Sigmoid colon (tissue), 7 donors: ENCODE measurements around the gene EFL1. TPM values are rescaled to one million over a fixed set of nuclear protein-coding genes. Genes with fewer than 3 reads are reported as not detected.
A peak's percentile ranks its signal among the peaks of the same experiment; 100 is the strongest.

Source experiments
- DNase-seq: peaks from one replicate; pipeline ENCODE4 v3.0.0-alpha.2; 2019
- H3K27ac ChIP-seq, 4 donors: fragments of 200-600 bp; sonication (generic); one replicate each; pipeline ENCODE4 v1.5.1; 2016 to 2019; ENCODE audit warnings: mild to moderate bottlenecking in 1 of 4
- H3K27me3 ChIP-seq, 3 donors: fragments of 200-600 bp; sonication (generic); one replicate each; pipeline ENCODE4 v1.5.1; 2019; ENCODE audit warnings: mild to moderate bottlenecking in 1 of 3
- H3K36me3 ChIP-seq, 4 donors: fragments of 200-600 bp; sonication (generic); one replicate each; pipeline ENCODE4 v1.5.1; 2016 to 2019
- H3K4me1 ChIP-seq, 4 donors: fragments of 200-600 bp; sonication (generic); one replicate each; pipeline ENCODE4 v1.5.1; 2017 to 2019
- H3K4me3 ChIP-seq, 4 donors: fragments of 200-600 bp; sonication (generic); one replicate each; pipeline ENCODE4 v1.5.1; 2017 to 2019; ENCODE audit warnings: mild to moderate bottlenecking in 2 of 4, moderate library complexity in 1 of 4
- H3K9me3 ChIP-seq, 4 donors: fragments of 200-600 bp in 3 of 4; sonication (generic) in 3 of 4; one replicate each; pipeline versions ENCODE4 v1.5.1 to v1.6.1; 2013 to 2019
- CTCF ChIP-seq, 4 experiments: fragments of 450-650 bp in 3 of 4; fragments of 200-600 bp in 1 of 4; IDR thresholded peaks; one replicate each; pipeline ENCODE4 v1.5.1; 2016 to 2019; ENCODE audit warnings: antibody characterized with exemption in 4 of 4, mild to moderate bottlenecking in 3 of 4, moderate library complexity in 2 of 4
- EP300 ChIP-seq, 4 donors: sonication (generic); formaldehyde crosslinking; IDR thresholded peaks; one replicate each; pipeline ENCODE4 v1.6.1; 2017; ENCODE audit warnings: antibody characterized with exemption in 4 of 4
- POLR2A ChIP-seq, 2 donors: fragments of 450-650 bp; IDR thresholded peaks; one replicate each; pipeline ENCODE4 v1.6.1; 2016; ENCODE audit warnings: antibody characterized with exemption in 2 of 2, mild to moderate bottlenecking in 2 of 2, moderate library complexity in 2 of 2
- POLR2AphosphoS5 ChIP-seq, 4 donors: sonication (generic); formaldehyde crosslinking; IDR thresholded peaks; one replicate each; pipeline ENCODE4 v1.6.1; 2017; ENCODE audit warnings: antibody characterized with exemption in 4 of 4
- WGBS, 2 donors: extraction: QIAGEN DNeasy Blood & Tissue Kit; methylation state at CpG; one replicate each; pipeline ENCODE4 v1.1.7; 2013; 5-methylcytosine and 5-hydroxymethylcytosine counted together
- intact Hi-C: fragments of 100-400 bp; cut with DNase I; formaldehyde crosslinking; loops from one replicate; pipeline ENCODE4 v1.15.1; 2023
- polyA plus RNA-seq, 3 donors: library from polyadenylated mRNA; stranded (reverse); fragments of 200-250 nt; gene quantifications; one replicate each; pipeline ENCODE4 v1.2.3, GENCODE V29; 2013
- total RNA-seq, 4 donors: library from RNA; depleted of rRNA; stranded (reverse); fragments of >200 nt; gene quantifications; one replicate each; pipeline ENCODE4 v1.1.0, GENCODE V29; 2016
- donor health status: healthy with polysubstance abuse.
- donor health status: Bipolar disorder and iron deficiency.
- donor health status: healthy.

EFL1 gene
- total and polyA plus RNA-seq, 7 donors = 10.8 to 15.7 (median 13.6) TPM

DNA sequence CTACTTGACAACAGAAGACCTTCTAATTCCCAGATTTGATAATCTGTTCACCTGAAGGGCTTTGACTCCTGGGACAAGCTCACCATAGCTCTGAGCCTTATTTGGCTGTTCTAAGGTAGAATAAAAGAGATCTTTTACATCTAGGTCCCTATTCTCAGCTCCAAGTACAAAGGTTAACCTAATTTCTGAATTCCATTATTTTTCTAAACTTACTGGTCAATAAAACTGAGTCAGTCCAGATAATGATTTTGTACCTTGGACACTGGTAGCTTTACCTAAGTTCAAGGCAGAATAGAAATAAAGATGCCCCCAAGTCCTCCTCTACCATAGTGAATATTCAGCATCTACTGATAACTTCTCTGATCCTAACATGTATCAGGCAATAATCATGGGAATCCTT lies 135.0 kb downstream of the EFL1 start:
- intact Hi-C loops = no loop called here
- TF ChIP-seq POLR2AphosphoS5 (IDR thresholded peaks at IDR 0.05) (no peak), EP300 (IDR thresholded peaks at IDR 0.05) (no peak), POLR2A (IDR thresholded peaks at IDR 0.05) (no peak), CTCF (IDR thresholded peaks at IDR 0.05) (no peak)

DNA sequence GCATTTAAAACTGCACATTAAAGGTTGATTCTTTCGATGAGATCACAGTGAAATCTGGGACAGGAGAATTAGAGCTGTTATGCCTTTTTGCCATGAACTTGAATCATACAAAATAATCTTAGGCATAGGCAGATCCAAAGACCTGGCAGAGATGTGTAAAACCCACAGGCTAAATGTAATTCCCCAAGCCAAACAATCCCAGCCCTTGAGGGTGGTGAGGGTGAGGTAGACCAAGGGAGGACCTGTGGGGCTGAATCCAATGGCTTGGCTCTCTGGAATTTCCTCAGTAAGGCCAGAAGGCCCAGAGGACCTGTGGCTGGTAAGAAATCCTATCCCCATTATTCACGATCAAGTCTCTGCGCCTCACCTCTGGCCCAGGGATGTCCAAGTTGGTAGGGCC lies 136.2 kb downstream of the EFL1 start:
- intact Hi-C loops = no loop called here

More for the DNA sequence above, 135.0 kb downstream of the EFL1 start:
- no peak overlapping the region for H3K27ac ChIP-seq
- H3K27me3 ChIP-seq = no peaks in the 10 kb centered on the region
- no peak for DNase-seq
- H3K9me3 ChIP-seq = no peaks in the 10 kb centered on the region
- peaks cover 0 to 4% (median 0%) of the 10 kb centered on the region in 4 donors for H3K36me3 ChIP-seq
- H3K4me1 ChIP-seq = peaks cover 0 to 43% (median 26%) of the 10 kb centered on the region in 4 donors
- no peak overlapping the region for H3K4me3 ChIP-seq

GRCh38 chr15:82124331-82125263 lies 137.9 kb downstream of the EFL1 start:
- peaks cover 0 to 29% (median 15%) of the 10 kb centered on the region in 4 donors for H3K4me1 ChIP-seq
- no peaks in the 10 kb centered on the region for H3K9me3 ChIP-seq
- H3K36me3 ChIP-seq = peaks cover 0 to 4% (median 0%) of the 10 kb centered on the region in 4 donors
- 83 to 84% methylated on average over 9 of the region's 9 CpGs for WGBS, 2 donors
- intact Hi-C loops = no loop called here
- DNase-seq = no peak
- no peak overlapping the region for H3K27ac ChIP-seq
- no peak overlapping the region for H3K4me3 ChIP-seq
- no peaks in the 10 kb centered on the region for H3K27me3 ChIP-seq
- TF ChIP-seq EP300 (IDR thresholded peaks at IDR 0.05) = no peak
- no peak for TF ChIP-seq POLR2A (IDR thresholded peaks at IDR 0.05)
- TF ChIP-seq CTCF (IDR thresholded peaks at IDR 0.05) = no peak
- no peak for TF ChIP-seq POLR2AphosphoS5 (IDR thresholded peaks at IDR 0.05)

More for the DNA sequence above, 136.2 kb downstream of the EFL1 start:
- TF ChIP-seq EP300 (IDR thresholded peaks at IDR 0.05) = no peak
- no peak for TF ChIP-seq CTCF (IDR thresholded peaks at IDR 0.05)
- no peak for TF ChIP-seq POLR2AphosphoS5 (IDR thresholded peaks at IDR 0.05)
- no peak for TF ChIP-seq POLR2A (IDR thresholded peaks at IDR 0.05)
- no peak for DNase-seq
- H3K9me3 ChIP-seq = no peaks in the 10 kb centered on the region
- peaks cover 0 to 4% (median 0%) of the 10 kb centered on the region in 4 donors for H3K36me3 ChIP-seq
- 96 to 99% methylated on average over 3 of the region's 3 CpGs for WGBS, 2 donors
- no peak overlapping the region for H3K4me3 ChIP-seq
- H3K4me1 ChIP-seq = peaks cover 0 to 41% (median 28%) of the 10 kb centered on the region in 4 donors
- H3K27me3 ChIP-seq = no peaks in the 10 kb centered on the region
- H3K27ac ChIP-seq = no peak overlapping the region

- Histone ChIP-seq H3K36me3 (peaks cover 0 to 4% (median 0%) of the 10 kb centered on the region in 4 donors), H3K4me1 (peaks cover 0 to 12% (median 5%) of the 10 kb centered on the region in 4 donors), H3K9me3 (no peaks in the 10 kb centered on the region), H3K27ac (peak overlapping the region in 1 of 4 donors; percentile 39), H3K4me3 (no peak overlapping the region), H3K27me3 (no peaks in the 10 kb centered on the region)
- DNase-seq = peak; percentile 74
- TF ChIP-seq CTCF (IDR thresholded peaks at IDR 0.05) = no peak
- TF ChIP-seq EP300 (IDR thresholded peaks at IDR 0.05) = no peak
- TF ChIP-seq POLR2AphosphoS5 (IDR thresholded peaks at IDR 0.05) = peak in 1 of 4 donors; percentile 8
- intact Hi-C loops = no loop called here
- WGBS, 2 donors = 89 to 90% methylated on average over 4 of the region's 4 CpGs
Observed at GRCh38 chr15:82122746-82123400, 139.7 kb downstream of the EFL1 start.
